Activated effector memory CD4-positive, alpha-beta T cell treated with Interleukin-2 at 50 U/mL for 16 hours (primary cell): Measurements from ENCODE around the gene PRPF38B.
A peak's percentile ranks its signal among the peaks of the same experiment; 100 is the strongest.
"Not testable (repeated sequence)": the region's sequence is repeated elsewhere in the genome, so short reads cannot be mapped to it uniquely, and the experiment has no call there.

Experiments used
- DNase-seq: peaks from one replicate; pipeline ENCODE4 v3.0.0-alpha.2; 2020

PRPF38B gene

GRCh38 chr1:108679586-108680213 is 12.4 kb upstream of the PRPF38B start:
- no peak for DNase-seq

- not testable (repeated sequence) for DNase-seq
These were observed 10.4 kb upstream of the PRPF38B start for GRCh38 chr1:108681701-108682100.

DNA sequence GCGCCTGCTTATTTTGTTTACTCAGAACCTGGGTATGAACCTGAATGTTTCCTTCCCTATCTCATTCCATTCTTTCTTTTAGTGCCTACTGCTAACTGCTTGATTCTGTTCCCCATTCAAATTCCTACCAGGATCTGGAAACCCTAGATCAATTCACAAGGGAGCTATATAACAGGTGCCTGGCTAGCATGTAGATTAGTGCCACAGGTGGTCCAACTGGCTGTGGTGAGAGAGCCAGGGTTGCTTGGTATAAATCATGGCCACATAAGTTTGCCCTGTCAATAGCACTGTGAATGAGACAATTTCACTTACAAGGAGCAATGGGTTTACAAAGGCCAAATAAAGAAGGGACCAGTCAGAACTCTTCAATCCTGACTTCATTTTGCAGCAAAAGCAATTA is 6.6 kb upstream of the PRPF38B start:
- DNase-seq, result no peak

DNA sequence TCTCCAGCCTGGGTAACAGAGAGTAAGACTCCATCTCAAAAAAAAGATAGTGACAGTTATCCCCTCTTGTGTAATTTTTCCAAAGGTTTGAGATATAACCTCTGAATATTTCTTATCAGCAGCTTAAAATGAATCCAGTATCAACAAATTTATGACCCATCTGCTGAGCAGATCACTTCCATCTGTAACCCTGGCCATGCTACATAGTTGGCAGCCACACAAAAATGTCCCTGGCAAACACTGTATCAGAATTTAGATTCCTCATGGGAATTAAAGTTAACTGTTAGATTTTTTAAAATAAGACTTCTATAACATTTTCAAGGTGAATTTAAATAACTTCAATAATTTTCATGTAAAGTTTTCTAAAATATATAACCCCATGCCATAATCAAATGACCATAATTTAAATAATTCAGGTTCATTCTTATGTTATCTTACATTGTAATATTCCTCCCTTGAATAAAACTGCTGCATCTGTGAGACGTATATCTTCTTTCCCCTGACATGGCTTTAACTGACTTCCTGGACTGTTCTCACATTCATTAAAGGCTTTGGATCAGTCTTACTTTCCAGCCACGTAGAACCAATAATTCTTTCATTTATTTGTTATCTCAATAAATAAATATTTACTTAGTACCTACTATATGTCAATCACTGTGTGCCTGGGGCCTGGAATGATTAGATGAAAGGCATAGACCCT is 5.3 kb upstream of the PRPF38B start:
- no peak for DNase-seq

GRCh38 chr1:108691128-108691941 is 775 bp upstream of the PRPF38B start:
- DNase-seq, result no peak

GRCh38 chr1:108692724-108693655 is 880 bp downstream of the PRPF38B start:
- DNase-seq, result peak; percentile 72

- DNase-seq, result no peak
These were observed 3.4 kb downstream of the PRPF38B start for GRCh38 chr1:108695535-108695934.

DNA sequence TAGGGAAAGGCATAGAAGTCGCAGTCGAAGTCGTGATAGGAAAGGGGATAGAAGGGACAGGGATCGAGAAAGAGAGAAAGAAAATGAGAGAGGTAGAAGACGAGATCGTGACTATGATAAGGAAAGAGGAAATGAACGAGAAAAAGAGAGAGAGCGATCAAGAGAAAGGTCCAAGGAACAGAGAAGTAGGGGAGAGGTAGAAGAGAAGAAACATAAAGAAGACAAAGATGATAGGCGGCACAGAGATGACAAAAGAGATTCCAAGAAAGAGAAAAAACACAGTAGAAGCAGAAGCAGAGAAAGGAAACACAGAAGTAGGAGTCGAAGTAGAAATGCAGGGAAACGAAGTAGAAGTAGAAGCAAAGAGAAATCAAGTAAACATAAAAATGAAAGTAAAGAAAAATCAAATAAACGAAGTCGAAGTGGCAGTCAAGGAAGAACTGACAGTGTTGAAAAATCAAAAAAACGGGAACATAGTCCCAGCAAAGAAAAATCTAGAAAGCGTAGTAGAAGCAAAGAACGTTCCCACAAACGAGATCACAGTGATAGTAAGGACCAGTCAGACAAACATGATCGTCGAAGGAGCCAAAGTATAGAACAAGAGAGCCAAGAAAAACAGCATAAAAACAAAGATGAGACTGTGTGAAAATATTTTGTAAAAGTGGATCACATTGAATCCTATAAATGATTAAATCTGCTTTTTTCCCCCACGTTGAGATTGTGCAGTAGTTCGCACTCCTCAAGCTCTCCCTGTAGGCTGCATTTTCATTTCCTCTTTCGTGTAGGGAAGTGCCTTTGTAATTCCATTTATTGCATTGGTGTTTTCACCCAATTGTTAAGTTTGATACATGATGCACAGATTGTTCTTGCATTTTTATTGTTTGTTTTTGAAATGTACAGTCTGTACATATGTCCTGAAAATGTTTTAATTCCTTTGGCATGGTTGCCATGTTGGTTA is 7.5 kb downstream of the PRPF38B start:
- DNase-seq, result no peak

GRCh38 chr1:108701176-108701849 is 9.2 kb downstream of the PRPF38B start:
- DNase-seq, result no peak

DNA sequence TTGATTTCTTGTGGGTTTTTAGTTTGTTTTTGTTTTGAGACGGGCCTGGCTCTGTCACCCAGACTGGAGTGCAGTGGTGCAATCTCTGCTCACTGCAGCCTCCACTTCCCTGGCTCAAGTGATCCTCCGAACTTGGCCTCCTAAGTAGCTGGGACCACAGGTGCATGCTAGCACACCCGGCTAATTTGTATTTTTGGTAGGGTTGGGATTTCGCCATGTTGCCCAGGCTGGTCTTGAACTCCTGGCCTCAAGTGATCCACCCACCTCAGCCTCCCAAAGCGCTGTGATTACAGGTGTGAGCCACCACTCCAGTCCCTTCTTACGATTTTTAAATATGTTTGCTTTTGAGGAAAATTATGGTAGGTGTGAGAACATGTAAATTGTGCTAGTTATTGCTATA is 10.0 kb downstream of the PRPF38B start:
- not testable (repeated sequence) for DNase-seq

GRCh38 chr1:108703939-108704338 is 11.8 kb downstream of the PRPF38B start:
- DNase-seq, result no peak

DNA sequence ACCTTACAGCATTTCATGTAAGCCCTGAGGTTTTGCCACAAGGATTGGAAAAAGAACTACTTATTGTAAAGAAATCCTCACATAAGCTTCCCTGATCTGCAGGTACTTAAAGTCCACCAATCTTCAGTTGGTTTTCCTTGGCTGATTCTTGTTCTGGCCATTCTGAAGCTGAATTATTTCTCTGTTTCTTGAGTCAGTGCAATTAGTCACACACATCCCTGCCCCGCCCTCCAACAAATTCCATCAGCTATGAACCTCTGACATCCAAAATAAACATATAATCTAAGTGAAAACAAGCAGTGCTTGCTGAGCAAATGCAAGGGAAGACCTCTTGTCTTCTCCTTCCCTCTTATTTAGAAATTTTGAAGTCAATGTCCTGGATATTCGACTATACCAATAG is 12.4 kb downstream of the PRPF38B start:
- DNase-seq, result no peak

GRCh38 chr1:108706643-108707042 is 14.5 kb downstream of the PRPF38B start:
- DNase-seq, result no peak

GRCh38 chr1:108708691-108709660 is 16.9 kb downstream of the PRPF38B start:
- DNase-seq, result peak; percentile 64

- no peak for DNase-seq
These were observed 20.6 kb downstream of the PRPF38B start, which contains the start of gene FNDC7 for GRCh38 chr1:108712606-108713150. Gene FNDC7 (plus strand): TSS chr1:108712908. CDS start chr1:108712934, 26 bp downstream.

DNA sequence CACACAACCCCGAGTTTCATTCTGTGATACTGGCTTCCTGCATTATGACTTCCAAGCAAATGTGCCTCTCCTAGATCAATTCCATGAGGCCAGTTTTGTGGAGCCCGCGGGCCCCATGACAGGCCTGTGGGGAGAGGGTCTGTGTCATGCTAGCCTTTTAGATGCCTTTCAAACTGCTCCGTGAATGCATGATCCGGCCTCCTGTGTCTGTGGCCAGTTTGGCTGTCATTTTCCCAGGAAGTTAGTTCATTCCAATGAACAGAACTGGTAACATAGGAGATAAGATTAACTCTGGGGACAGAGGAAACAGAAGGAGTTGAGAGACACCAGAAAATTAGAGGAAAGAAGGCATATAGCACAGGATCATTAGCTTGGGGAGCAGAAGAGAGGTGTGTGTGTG is 23.8 kb downstream of the PRPF38B start:
- DNase-seq, result no peak

DNA sequence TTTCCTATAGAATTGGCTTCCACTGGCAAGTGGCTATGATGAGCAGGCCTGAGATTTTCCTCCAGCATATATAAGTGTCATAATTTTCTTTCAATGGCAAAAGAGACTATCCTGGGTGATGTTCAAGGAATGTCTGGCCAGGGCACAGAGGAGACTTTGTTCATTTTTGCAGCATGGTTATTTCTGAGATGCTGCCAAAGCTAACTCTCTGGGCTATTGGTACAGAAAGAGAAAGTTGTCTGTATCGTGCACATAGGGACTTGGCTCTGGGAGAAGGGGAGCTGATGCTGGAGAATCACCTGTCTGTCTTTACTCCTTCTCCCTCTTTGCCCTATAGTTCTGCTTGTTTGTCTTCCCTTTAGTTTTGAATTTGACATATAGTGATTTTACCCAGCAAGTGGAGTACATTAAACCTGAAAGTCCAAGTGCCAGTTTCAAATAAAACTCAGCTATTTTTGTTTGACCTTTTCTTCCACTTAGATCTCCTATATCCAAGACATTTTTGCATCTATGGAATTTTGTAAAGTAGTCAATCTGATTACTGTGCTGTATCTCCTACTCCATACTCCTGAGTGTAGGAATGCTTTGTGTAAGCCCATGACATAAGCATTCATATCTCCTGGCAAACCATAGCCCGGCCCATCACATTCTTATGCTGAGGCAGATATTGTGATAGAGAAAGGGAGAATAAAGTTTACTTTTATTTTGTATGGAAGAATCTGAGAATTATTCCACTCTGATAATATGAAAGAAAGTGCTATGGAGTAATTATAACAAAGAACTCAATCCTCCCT is 24.5 kb downstream of the PRPF38B start:
- DNase-seq, result no peak

GRCh38 chr1:108717774-108718316 is 25.7 kb downstream of the PRPF38B start:
- no peak for DNase-seq
